HCT116 (cell line): Measurements from ENCODE around the gene CFB. TPM values are rescaled to one million over a fixed set of nuclear protein-coding genes. Genes with fewer than 3 reads are reported as not detected.

Source experiments
- ATAC-seq: fragments of 200-7000 bp; cut with Tn5 transposase; 2 replicates; pipeline ENCODE4 v1.9.1; 2020; ENCODE audit warnings: mild to moderate bottlenecking, moderate library complexity
- BruUV-seq: library from RNA; stranded (reverse); fragments of 400-500 nt; replicated peaks from 2 replicates; lab custom pipeline; 2021; lab: Mats Ljungman, UMichigan
- CTCF ChIA-PET: fragments of 300-600 bp; sonication (Branson Sonifier 250); formaldehyde crosslinking; loops from one replicate; lab custom pipeline; 2021; ENCODE audit warnings: antibody characterized with exemption; lab: Charles Lee
- POLR2A ChIA-PET: fragments of 300-600, 350-600 bp; sonication (Branson Sonifier 250); formaldehyde crosslinking; loops from one replicate; lab custom pipeline; 2021; ENCODE audit warnings: antibody characterized with exemption; lab: Charles Lee
- RAD21 ChIA-PET, 2 experiments: fragments of 300-600 bp; sonication (Branson Sonifier 250); formaldehyde crosslinking; loops; one replicate each; lab custom pipeline; 2023; ENCODE audit warnings: low total read pairs in 2 of 2; ENCODE audit not compliant: uncharacterized antibody in 2 of 2, unreplicated experiment in 2 of 2, low non-redundant PET in 1 of 2; lab: Charles Lee
- DNase-seq: peaks from one replicate; pipeline ENCODE4 v3.0.0-alpha.2; 2010; ENCODE audit warnings: low read depth, low spot score
- H2AFZ ChIP-seq: fragments of 200-600 bp; shearing (Covaris generic), sonication (generic); 2 replicates; pipeline ENCODE4 v1.6.1; 2017; ENCODE audit warnings: low read depth, mixed run types, mixed read lengths, antibody characterized with exemption, low read length; ENCODE audit not compliant: poor library complexity, severe bottlenecking
- H3K27ac ChIP-seq: 2 replicates; pipeline ENCODE4 v1.5.1; 2012; ENCODE audit warnings: low read depth, low read length
- H3K27me3 ChIP-seq: fragments of 200-600 bp; sonication (generic); 2 replicates; pipeline ENCODE4 v1.6.1; 2016; ENCODE audit warnings: mixed run types, low read length, mixed read lengths; ENCODE audit not compliant: insufficient read depth
- H3K36me3 ChIP-seq, 2 experiments: fragments of 200-500 bp in 1 of 2; fragments of 200-600 bp in 1 of 2; sonication (Bioruptor generic) in 1 of 2; sonication (generic) in 1 of 2; 2 replicates each; pipeline versions ENCODE4 v1.5.1 to v1.6.1; 2014 to 2016; ENCODE audit warnings: low read length in 2 of 2, inconsistent platforms in 1 of 2, mixed read lengths in 1 of 2, mixed run types in 1 of 2; ENCODE audit not compliant: insufficient read depth in 2 of 2, control insufficient read depth in 1 of 2
- H3K4me1 ChIP-seq, 2 experiments: fragments of 200-600 bp in 1 of 2; sonication (generic) in 1 of 2; 2 replicates each; pipeline versions ENCODE4 v1.5.1 to v1.6.1; 2012 to 2017; ENCODE audit warnings: low read length in 2 of 2, inconsistent platforms in 1 of 2, mild to moderate bottlenecking in 1 of 2, mixed read lengths in 1 of 2, mixed run types in 1 of 2, moderate library complexity in 1 of 2; ENCODE audit not compliant: insufficient read depth in 2 of 2, control insufficient read depth in 1 of 2
- H3K4me2 ChIP-seq: fragments of 200-600 bp; sonication (generic); 2 replicates; pipeline ENCODE4 v1.6.1; 2017; ENCODE audit warnings: mixed run types, low read length, mixed read lengths
- H3K4me3 ChIP-seq, 2 experiments: fragments of 200-600 bp in 1 of 2; sonication (generic) in 1 of 2; replicated peaks in 1 of 2; 2 replicates each; pipeline ENCODE4 v1.5.1; 2011 to 2016; ENCODE audit warnings: low read length in 2 of 2, control low read depth in 1 of 2, low read depth in 1 of 2, mild to moderate bottlenecking in 1 of 2, mixed read lengths in 1 of 2, mixed run types in 1 of 2
- H3K79me2 ChIP-seq: fragments of 200-600 bp; sonication (generic); 2 replicates; pipeline ENCODE4 v1.6.1; 2017; ENCODE audit warnings: mild to moderate bottlenecking, mixed run types, low read length, moderate library complexity, mixed read lengths; ENCODE audit not compliant: insufficient read depth
- H3K9ac ChIP-seq: fragments of 200-600 bp; sonication (generic); 2 replicates; pipeline ENCODE4 v1.6.1; 2016; ENCODE audit warnings: low read length, mixed read lengths
- H3K9me2 ChIP-seq: fragments of 200-600 bp; sonication (generic), shearing (Covaris generic); 2 replicates; pipeline ENCODE4 v1.6.1; 2017; ENCODE audit warnings: mixed run types, mild to moderate bottlenecking, moderate library complexity; ENCODE audit not compliant: insufficient read depth
- H3K9me3 ChIP-seq, 2 experiments: fragments of 200-500 bp in 1 of 2; fragments of 200-600 bp in 1 of 2; sonication (Bioruptor generic) in 1 of 2; sonication (generic) in 1 of 2; 2 replicates each; pipeline ENCODE4 v1.6.1; 2014 to 2017; ENCODE audit warnings: low read length in 2 of 2, mixed read lengths in 2 of 2, inconsistent platforms in 1 of 2, low read depth in 1 of 2, mild to moderate bottlenecking in 1 of 2, mixed run types in 1 of 2, moderate library complexity in 1 of 2; ENCODE audit not compliant: control insufficient read depth in 1 of 2, insufficient read depth in 1 of 2
- H4K20me1 ChIP-seq: fragments of 200-600 bp; sonication (generic), shearing (Covaris generic); 2 replicates; pipeline ENCODE4 v1.6.1; 2017; ENCODE audit warnings: mixed run types, mild to moderate bottlenecking, moderate library complexity; ENCODE audit not compliant: insufficient read depth
- CEBPB ChIP-seq: IDR thresholded peaks from 2 replicates; pipeline ENCODE4 v1.6.1; 2012; ENCODE audit warnings: low read depth
- EZH2 ChIP-seq: fragments of 200-600 bp; sonication (generic); IDR thresholded peaks from 2 replicates; pipeline ENCODE4 v1.6.1; 2017; ENCODE audit warnings: antibody characterized with exemption, mixed run types
- EZH2phosphoT487 ChIP-seq: fragments of 200-600 bp; IDR thresholded peaks from 2 replicates; pipeline ENCODE4 v1.6.1; 2018; ENCODE audit warnings: antibody characterized with exemption, borderline replicate concordance
- POLR2A ChIP-seq: IDR thresholded peaks from 2 replicates; pipeline ENCODE4 v1.7.0; 2011; ENCODE audit warnings: borderline replicate concordance; ENCODE audit not compliant: insufficient read depth, insufficient read length; ENCODE audit errors: extremely low read depth
- SIN3A ChIP-seq: IDR thresholded peaks from 2 replicates; pipeline ENCODE4 v1.6.1; 2012; ENCODE audit warnings: low read depth
- SRF ChIP-seq: IDR thresholded peaks from 2 replicates; pipeline ENCODE4 v1.6.1; 2012; ENCODE audit warnings: low read depth
- intact Hi-C: fragments of 100-400 bp; cut with micrococcal nuclease; formaldehyde crosslinking; loops from 2 replicates; pipeline ENCODE4 v1.10.0; 2022
- total RNA-seq: library from RNA; stranded (reverse); gene quantifications from one replicate; pipeline ENCODE4 v1.2.1, GENCODE V29; 2021; ENCODE audit not compliant: unreplicated experiment
- TF ChIP-seq, protein P1 (sequence below): IDR thresholded peaks from 2 replicates; pipeline ENCODE4 v1.6.1; 2011; ENCODE audit warnings: mild to moderate bottlenecking, low read length, moderate library complexity; ENCODE audit not compliant: insufficient replicate concordance; ENCODE audit errors: extremely low read depth
- TF ChIP-seq, protein P2 (sequence below), 3 experiments: fragments of 200-600 bp in 1 of 3; sonication (generic) in 1 of 3; IDR thresholded peaks in 2 of 3; conservative IDR thresholded peaks in 1 of 3; 2 replicates each; pipeline ENCODE4 v1.5.1; 2012 to 2017; ENCODE audit warnings: low read depth in 2 of 3, low read length in 2 of 3, antibody characterized with exemption in 1 of 3, borderline replicate concordance in 1 of 3, control low read depth in 1 of 3, mild to moderate bottlenecking in 1 of 3, mixed read lengths in 1 of 3, mixed run types in 1 of 3, moderate library complexity in 1 of 3; ENCODE audit not compliant: insufficient read depth in 1 of 3
- TF ChIP-seq, protein P3 (sequence below): IDR thresholded peaks from 2 replicates; pipeline ENCODE4 v1.6.1; 2012; ENCODE audit warnings: low read depth

CFB gene
- total RNA-seq, 1 experiment from 2014 or later, result 1.5 TPM

DNA sequence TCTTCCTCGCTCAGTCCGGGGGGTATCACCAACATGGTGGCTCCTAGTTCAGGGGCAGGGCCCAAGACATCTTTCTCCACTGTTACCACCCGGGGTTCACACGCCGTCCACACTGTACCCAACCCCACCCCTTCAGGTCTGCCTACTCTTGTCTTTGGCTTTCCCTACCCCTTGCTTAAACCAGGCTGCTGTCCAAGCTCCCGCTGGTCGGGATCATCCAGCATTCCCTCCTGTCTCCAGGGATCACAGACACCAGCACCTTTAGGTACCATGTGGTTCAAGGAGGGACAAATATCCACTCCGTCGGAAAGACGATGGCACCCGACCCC is 12.5 kb downstream of the CFB start:
- ChIA-PET RAD21 (interaction anchor here (0.5 to 1.5 kb wide), 2 partner anchors 13 to 128 kb away, joined by 4 to 7 read pairs; partner anchors contain the start of gene DXO (in 1 of the 2)), POLR2A (interaction anchor here (1.2 to 1.8 kb wide), 2 partner anchors 10 to 13 kb away, joined by 3 to 9 read pairs; partner anchors contain the start of gene DXO), CTCF (no interaction called here)
- Histone ChIP-seq H3K79me2 (peaks cover 41% of the 10 kb centered on the region), H3K4me2 (peak overlapping the region; percentile 92), H3K36me3 (peaks cover 45 to 50% of the 10 kb centered on the region in 2 experiments), H3K27me3 (no peaks in the 10 kb centered on the region), H3K9ac (peak overlapping the region; percentile 95), H3K9me2 (no peaks in the 10 kb centered on the region), H3K27ac (peak overlapping the region; percentile 76), H3K4me1 (peaks cover 14 to 17% of the 10 kb centered on the region in 2 experiments), H2AFZ (no peak overlapping the region), H4K20me1 (no peaks in the 10 kb centered on the region), H3K9me3 (no peaks in the 10 kb centered on the region), H3K4me3 (peak overlapping the region; percentile 95 to 100)
- ATAC-seq (peak; percentile 20), DNase-seq (no peak)
- no TSS peak for BruUV-seq
- TF ChIP-seq SIN3A (no peak), CEBPB (no peak), EZH2 (no peak), POLR2A (no peak), EZH2phosphoT487 (no peak), SRF (no peak)
- TF ChIP-seq, protein P1, sequence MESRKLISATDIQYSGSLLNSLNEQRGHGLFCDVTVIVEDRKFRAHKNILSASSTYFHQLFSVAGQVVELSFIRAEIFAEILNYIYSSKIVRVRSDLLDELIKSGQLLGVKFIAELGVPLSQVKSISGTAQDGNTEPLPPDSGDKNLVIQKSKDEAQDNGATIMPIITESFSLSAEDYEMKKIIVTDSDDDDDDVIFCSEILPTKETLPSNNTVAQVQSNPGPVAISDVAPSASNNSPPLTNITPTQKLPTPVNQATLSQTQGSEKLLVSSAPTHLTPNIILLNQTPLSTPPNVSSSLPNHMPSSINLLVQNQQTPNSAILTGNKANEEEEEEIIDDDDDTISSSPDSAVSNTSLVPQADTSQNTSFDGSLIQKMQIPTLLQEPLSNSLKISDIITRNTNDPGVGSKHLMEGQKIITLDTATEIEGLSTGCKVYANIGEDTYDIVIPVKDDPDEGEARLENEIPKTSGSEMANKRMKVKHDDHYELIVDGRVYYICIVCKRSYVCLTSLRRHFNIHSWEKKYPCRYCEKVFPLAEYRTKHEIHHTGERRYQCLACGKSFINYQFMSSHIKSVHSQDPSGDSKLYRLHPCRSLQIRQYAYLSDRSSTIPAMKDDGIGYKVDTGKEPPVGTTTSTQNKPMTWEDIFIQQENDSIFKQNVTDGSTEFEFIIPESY, result no peak
- TF ChIP-seq, protein P2, sequence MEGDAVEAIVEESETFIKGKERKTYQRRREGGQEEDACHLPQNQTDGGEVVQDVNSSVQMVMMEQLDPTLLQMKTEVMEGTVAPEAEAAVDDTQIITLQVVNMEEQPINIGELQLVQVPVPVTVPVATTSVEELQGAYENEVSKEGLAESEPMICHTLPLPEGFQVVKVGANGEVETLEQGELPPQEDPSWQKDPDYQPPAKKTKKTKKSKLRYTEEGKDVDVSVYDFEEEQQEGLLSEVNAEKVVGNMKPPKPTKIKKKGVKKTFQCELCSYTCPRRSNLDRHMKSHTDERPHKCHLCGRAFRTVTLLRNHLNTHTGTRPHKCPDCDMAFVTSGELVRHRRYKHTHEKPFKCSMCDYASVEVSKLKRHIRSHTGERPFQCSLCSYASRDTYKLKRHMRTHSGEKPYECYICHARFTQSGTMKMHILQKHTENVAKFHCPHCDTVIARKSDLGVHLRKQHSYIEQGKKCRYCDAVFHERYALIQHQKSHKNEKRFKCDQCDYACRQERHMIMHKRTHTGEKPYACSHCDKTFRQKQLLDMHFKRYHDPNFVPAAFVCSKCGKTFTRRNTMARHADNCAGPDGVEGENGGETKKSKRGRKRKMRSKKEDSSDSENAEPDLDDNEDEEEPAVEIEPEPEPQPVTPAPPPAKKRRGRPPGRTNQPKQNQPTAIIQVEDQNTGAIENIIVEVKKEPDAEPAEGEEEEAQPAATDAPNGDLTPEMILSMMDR (IDR thresholded peaks at IDR 0.05 in 2 of 3, conservative IDR thresholded peaks at IDR 0.05 in 1 of 3; ENCODE audit: borderline replicate concordance in 1 of 3, insufficient read depth in 1 of 3, low read depth in 2 of 3, low read length in 2 of 3), result no peak
- TF ChIP-seq, protein P3, sequence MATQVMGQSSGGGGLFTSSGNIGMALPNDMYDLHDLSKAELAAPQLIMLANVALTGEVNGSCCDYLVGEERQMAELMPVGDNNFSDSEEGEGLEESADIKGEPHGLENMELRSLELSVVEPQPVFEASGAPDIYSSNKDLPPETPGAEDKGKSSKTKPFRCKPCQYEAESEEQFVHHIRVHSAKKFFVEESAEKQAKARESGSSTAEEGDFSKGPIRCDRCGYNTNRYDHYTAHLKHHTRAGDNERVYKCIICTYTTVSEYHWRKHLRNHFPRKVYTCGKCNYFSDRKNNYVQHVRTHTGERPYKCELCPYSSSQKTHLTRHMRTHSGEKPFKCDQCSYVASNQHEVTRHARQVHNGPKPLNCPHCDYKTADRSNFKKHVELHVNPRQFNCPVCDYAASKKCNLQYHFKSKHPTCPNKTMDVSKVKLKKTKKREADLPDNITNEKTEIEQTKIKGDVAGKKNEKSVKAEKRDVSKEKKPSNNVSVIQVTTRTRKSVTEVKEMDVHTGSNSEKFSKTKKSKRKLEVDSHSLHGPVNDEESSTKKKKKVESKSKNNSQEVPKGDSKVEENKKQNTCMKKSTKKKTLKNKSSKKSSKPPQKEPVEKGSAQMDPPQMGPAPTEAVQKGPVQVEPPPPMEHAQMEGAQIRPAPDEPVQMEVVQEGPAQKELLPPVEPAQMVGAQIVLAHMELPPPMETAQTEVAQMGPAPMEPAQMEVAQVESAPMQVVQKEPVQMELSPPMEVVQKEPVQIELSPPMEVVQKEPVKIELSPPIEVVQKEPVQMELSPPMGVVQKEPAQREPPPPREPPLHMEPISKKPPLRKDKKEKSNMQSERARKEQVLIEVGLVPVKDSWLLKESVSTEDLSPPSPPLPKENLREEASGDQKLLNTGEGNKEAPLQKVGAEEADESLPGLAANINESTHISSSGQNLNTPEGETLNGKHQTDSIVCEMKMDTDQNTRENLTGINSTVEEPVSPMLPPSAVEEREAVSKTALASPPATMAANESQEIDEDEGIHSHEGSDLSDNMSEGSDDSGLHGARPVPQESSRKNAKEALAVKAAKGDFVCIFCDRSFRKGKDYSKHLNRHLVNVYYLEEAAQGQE, result no peak
- intact Hi-C loops, result no loop called here
